ENCODE data around the gene INF2.

DNA sequence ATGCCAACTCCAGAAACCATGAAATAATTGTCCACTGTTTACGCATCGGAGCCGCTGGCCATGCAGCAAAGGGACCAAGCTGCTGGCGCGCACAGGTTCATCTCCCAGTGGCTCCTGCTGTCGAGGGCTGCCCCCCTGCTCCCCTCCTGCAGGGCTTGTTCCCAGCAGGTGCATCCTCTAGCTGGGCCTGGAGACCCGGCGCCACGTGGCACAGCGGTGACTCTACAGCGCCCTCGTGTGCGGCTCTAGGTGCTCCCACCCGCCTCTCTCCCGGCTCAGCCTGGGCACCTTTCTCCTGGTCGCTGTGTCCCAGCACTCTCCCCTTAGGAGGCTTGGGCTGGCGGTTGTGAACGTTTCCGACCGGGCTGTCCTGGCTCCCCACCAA, 37.5 kb upstream of the INF2 start:
- TF ChIP-seq POLR2AphosphoS5 (IDR thresholded peaks at IDR 0.05; ENCODE audit: low read depth) (no peak), EZH2 (IDR thresholded peaks at IDR 0.05; ENCODE audit: low read depth, unreplicated experiment) (no peak), CREB1 (CRISPR knock-in tag; IDR thresholded peaks at IDR 0.05; ENCODE audit: low read depth) (no peak)
- TF ChIP-seq, protein P1, sequence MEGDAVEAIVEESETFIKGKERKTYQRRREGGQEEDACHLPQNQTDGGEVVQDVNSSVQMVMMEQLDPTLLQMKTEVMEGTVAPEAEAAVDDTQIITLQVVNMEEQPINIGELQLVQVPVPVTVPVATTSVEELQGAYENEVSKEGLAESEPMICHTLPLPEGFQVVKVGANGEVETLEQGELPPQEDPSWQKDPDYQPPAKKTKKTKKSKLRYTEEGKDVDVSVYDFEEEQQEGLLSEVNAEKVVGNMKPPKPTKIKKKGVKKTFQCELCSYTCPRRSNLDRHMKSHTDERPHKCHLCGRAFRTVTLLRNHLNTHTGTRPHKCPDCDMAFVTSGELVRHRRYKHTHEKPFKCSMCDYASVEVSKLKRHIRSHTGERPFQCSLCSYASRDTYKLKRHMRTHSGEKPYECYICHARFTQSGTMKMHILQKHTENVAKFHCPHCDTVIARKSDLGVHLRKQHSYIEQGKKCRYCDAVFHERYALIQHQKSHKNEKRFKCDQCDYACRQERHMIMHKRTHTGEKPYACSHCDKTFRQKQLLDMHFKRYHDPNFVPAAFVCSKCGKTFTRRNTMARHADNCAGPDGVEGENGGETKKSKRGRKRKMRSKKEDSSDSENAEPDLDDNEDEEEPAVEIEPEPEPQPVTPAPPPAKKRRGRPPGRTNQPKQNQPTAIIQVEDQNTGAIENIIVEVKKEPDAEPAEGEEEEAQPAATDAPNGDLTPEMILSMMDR (conservative IDR thresholded peaks at IDR 0.05; ENCODE audit: low read depth in 2 of 2): peak; percentile 39 to 62
